Naive thymus-derived CD4-positive, alpha-beta T cell (primary cell): Measurements from ENCODE around the gene NLGN4X. TPM values are rescaled to one million over a fixed set of nuclear protein-coding genes. Genes with fewer than 3 reads are reported as not detected.

Experiments used
- ATAC-seq: fragments of 150-1000 bp; cut with Tn5 transposase; 2 replicates; pipeline ENCODE4 v1.10.0; 2021; ENCODE audit warnings: mild to moderate bottlenecking, moderate library complexity
- CTCF ChIA-PET: fragments of 350-600 bp; sonication (Branson Sonifier 250); formaldehyde crosslinking; loops from one replicate; lab custom pipeline; 2021; ENCODE audit warnings: antibody characterized with exemption; lab: Charles Lee
- POLR2A ChIA-PET: fragments of 350-600 bp; sonication (Branson Sonifier 250); formaldehyde crosslinking; loops from one replicate; lab custom pipeline; 2021; ENCODE audit warnings: antibody characterized with exemption, inconsistent platforms; lab: Charles Lee
- DNase-seq, 9 donors: peaks; one replicate each; pipeline versions ENCODE4 v3.0.0 to v3.0.0-alpha.2; 2020 to 2022; ENCODE audit warnings: mixed read lengths in 1 of 9
- H3K27ac ChIP-seq: one replicate; pipeline ENCODE4 v1.7.0; 2013; ENCODE audit warnings: mild to moderate bottlenecking, low read depth, low read length, moderate library complexity
- H3K27me3 ChIP-seq, 2 donors: one replicate each; pipeline ENCODE4 v1.7.0; 2013; ENCODE audit warnings: low read length in 2 of 2, mild to moderate bottlenecking in 2 of 2, moderate library complexity in 2 of 2; ENCODE audit not compliant: control insufficient read depth in 2 of 2, insufficient read depth in 2 of 2
- H3K36me3 ChIP-seq, 3 experiments: 1 replicate in 2 of 3; 2 replicates in 1 of 3; pipeline ENCODE4 v1.7.0; 2013; ENCODE audit warnings: low read length in 3 of 3, mild to moderate bottlenecking in 3 of 3, moderate library complexity in 1 of 3; ENCODE audit not compliant: insufficient read depth in 3 of 3, control insufficient read depth in 2 of 3
- H3K4me1 ChIP-seq, 2 donors: one replicate each; pipeline ENCODE4 v1.7.0; 2013; ENCODE audit warnings: low read length in 2 of 2, mild to moderate bottlenecking in 2 of 2, moderate library complexity in 1 of 2; ENCODE audit not compliant: control insufficient read depth in 2 of 2, insufficient read depth in 2 of 2
- H3K4me3 ChIP-seq: 2 replicates; pipeline ENCODE4 v1.7.0; 2013; ENCODE audit warnings: mild to moderate bottlenecking, low read length
- H3K9me3 ChIP-seq, 3 experiments: 1 replicate in 2 of 3; 2 replicates in 1 of 3; pipeline ENCODE4 v1.7.0; 2013; ENCODE audit warnings: low read length in 3 of 3; ENCODE audit not compliant: control insufficient read depth in 2 of 3
- H3K27ac Mint-ChIP-seq, 9 donors: one replicate each; pipeline ENCODE4 v1.8.0; 2020 to 2022; ENCODE audit warnings: mixed read lengths in 9 of 9, mild to moderate bottlenecking in 8 of 9, moderate library complexity in 5 of 9, inconsistent platforms in 2 of 9
- H3K27me3 Mint-ChIP-seq, 5 donors: one replicate each; pipeline ENCODE4 v1.8.0; 2021 to 2022; ENCODE audit warnings: mixed read lengths in 5 of 5, mild to moderate bottlenecking in 1 of 5
- H3K36me3 Mint-ChIP-seq, 5 donors: one replicate each; pipeline ENCODE4 v1.8.0; 2020 to 2022; ENCODE audit warnings: mixed read lengths in 5 of 5, mild to moderate bottlenecking in 3 of 5, inconsistent platforms in 1 of 5
- H3K4me1 Mint-ChIP-seq, 7 donors: one replicate each; pipeline ENCODE4 v1.8.0; 2020 to 2022; ENCODE audit warnings: mixed read lengths in 7 of 7, mild to moderate bottlenecking in 3 of 7, inconsistent platforms in 1 of 7
- H3K4me3 Mint-ChIP-seq, 10 donors: one replicate each; pipeline ENCODE4 v1.8.0; 2020 to 2022; ENCODE audit warnings: mild to moderate bottlenecking in 10 of 10, mixed read lengths in 10 of 10, moderate library complexity in 6 of 10, inconsistent platforms in 2 of 10
- H3K9me3 Mint-ChIP-seq, 11 donors: one replicate each; pipeline ENCODE4 v1.8.0; 2020 to 2022; ENCODE audit warnings: mixed read lengths in 11 of 11, mild to moderate bottlenecking in 4 of 11, inconsistent platforms in 1 of 11, moderate library complexity in 1 of 11
- intact Hi-C, 2 donors: fragments of 100-400 bp; cut with micrococcal nuclease; formaldehyde crosslinking; loops; one replicate each; pipeline ENCODE4 v1.15.1; 2023
- polyA plus RNA-seq, 2 donors: library from polyadenylated mRNA; unstranded; fragments of 300-500 nt; fragmentation: Illumina TruSeq; gene quantifications; one replicate each; pipeline ENCODE4 v1.2.3, GENCODE V29; 2021
- total RNA-seq, 6 experiments: library from RNA in 5 of 6; stranded (reverse) in 5 of 6; gene quantifications; 1 replicate in 5 of 6; 2 replicates in 1 of 6; pipeline ENCODE4 v1.2.3 and lab custom pipeline; 2021 to 2026

NLGN4X gene
- total and polyA plus RNA-seq, 7 experiments from 2014 or later, result 0.17 TPM; not detected in 6

GRCh38 chrX:6021316-6022091, 207.2 kb downstream of the NLGN4X start:
- intact Hi-C loops, result loop anchor here in 1 of 2 donors (2.0 to 10.0 kb wide), 3 partner anchors 1063 to 1905 kb away; partner anchors contain the start of gene PNPLA4

GRCh38 chrX:6019076-6019475, 209.6 kb downstream of the NLGN4X start:
- ATAC-seq (no peak), DNase-seq (no peak)
- Histone ChIP-seq H3K9me3 (no peaks in the 10 kb centered on the region), H3K4me1 (no peaks in the 10 kb centered on the region), H3K4me3 (no peak overlapping the region), H3K36me3 (no peaks in the 10 kb centered on the region), H3K27me3 (no peaks in the 10 kb centered on the region), H3K27ac (no peak overlapping the region)
- Mint-ChIP-seq H3K4me3 (no peak overlapping the region), H3K4me1 (peaks cover 0 to 6% (median 4%) of the 10 kb centered on the region in 7 donors), H3K27ac (no peak overlapping the region), H3K27me3 (peaks cover 0 to 10% (median 0%) of the 10 kb centered on the region in 5 donors), H3K9me3 (peaks cover 0 to 2% (median 0%) of the 10 kb centered on the region in 11 donors), H3K36me3 (no peaks in the 10 kb centered on the region)
- POLR2A ChIA-PET, result no interaction called here
- intact Hi-C loops, result no loop called here
- CTCF ChIA-PET, result no interaction called here

More at GRCh38 chrX:6021316-6022091, 207.2 kb downstream of the NLGN4X start:
- Mint-ChIP-seq H3K9me3 (no peaks in the 10 kb centered on the region), H3K4me3 (no peak overlapping the region), H3K4me1 (peaks cover 0 to 6% (median 4%) of the 10 kb centered on the region in 7 donors), H3K27ac (peak overlapping the region in 1 of 9 donors; percentile 32), H3K36me3 (no peaks in the 10 kb centered on the region), H3K27me3 (peaks cover 0 to 11% (median 0%) of the 10 kb centered on the region in 5 donors)
- DNase-seq, result peak in 5 of 9 donors; percentile 8 to 46 (median 21)
- no peak overlapping the region for H3K27ac ChIP-seq
- no peaks in the 10 kb centered on the region for H3K27me3 ChIP-seq
- H3K36me3 ChIP-seq, result no peaks in the 10 kb centered on the region
- no peak overlapping the region for H3K4me3 ChIP-seq
- no peak for ATAC-seq
- H3K4me1 ChIP-seq, result no peaks in the 10 kb centered on the region
- ChIA-PET CTCF (no interaction called here), POLR2A (no interaction called here)
- H3K9me3 ChIP-seq, result no peaks in the 10 kb centered on the region

- no peaks in the 10 kb centered on the region for H3K4me1 Mint-ChIP-seq
- Histone ChIP-seq H3K9me3 (no peaks in the 10 kb centered on the region), H3K27me3 (no peaks in the 10 kb centered on the region), H3K4me1 (no peaks in the 10 kb centered on the region), H3K4me3 (no peak overlapping the region), H3K36me3 (no peaks in the 10 kb centered on the region), H3K27ac (no peak overlapping the region)
- no peak for DNase-seq
- ATAC-seq, result no peak
- H3K36me3 Mint-ChIP-seq, result no peaks in the 10 kb centered on the region
- no peak overlapping the region for H3K27ac Mint-ChIP-seq
- POLR2A ChIA-PET, result no interaction called here
- no peaks in the 10 kb centered on the region for H3K27me3 Mint-ChIP-seq
- intact Hi-C loops, result no loop called here
- H3K4me3 Mint-ChIP-seq, result no peak overlapping the region
- CTCF ChIA-PET, result no interaction called here
- peaks cover 0 to 2% (median 0%) of the 10 kb centered on the region in 11 donors for H3K9me3 Mint-ChIP-seq
Observed at GRCh38 chrX:6015423-6015822, 213.2 kb downstream of the NLGN4X start.

- H3K36me3 Mint-ChIP-seq, result no peaks in the 10 kb centered on the region
- no peak overlapping the region for H3K4me3 ChIP-seq
- intact Hi-C loops, result no loop called here
- H3K27me3 Mint-ChIP-seq, result no peaks in the 10 kb centered on the region
- no peaks in the 10 kb centered on the region for H3K36me3 ChIP-seq
- no peak overlapping the region for H3K27ac Mint-ChIP-seq
- H3K4me1 Mint-ChIP-seq, result no peaks in the 10 kb centered on the region
- no peaks in the 10 kb centered on the region for H3K4me1 ChIP-seq
- H3K9me3 Mint-ChIP-seq, result peaks cover 0 to 2% (median 0%) of the 10 kb centered on the region in 11 donors
- no peak overlapping the region for H3K4me3 Mint-ChIP-seq
- DNase-seq, result no peak
- ChIA-PET POLR2A (no interaction called here), CTCF (no interaction called here)
- H3K27ac ChIP-seq, result no peak overlapping the region
- H3K9me3 ChIP-seq, result no peaks in the 10 kb centered on the region
- no peaks in the 10 kb centered on the region for H3K27me3 ChIP-seq
- no peak for ATAC-seq
Observed at GRCh38 chrX:6012357-6012756, 216.3 kb downstream of the NLGN4X start.

GRCh38 chrX:6005856-6006255, 222.8 kb downstream of the NLGN4X start:
- Mint-ChIP-seq H3K36me3 (no peaks in the 10 kb centered on the region), H3K9me3 (peaks cover 0 to 4% (median 0%) of the 10 kb centered on the region in 11 donors), H3K27me3 (no peaks in the 10 kb centered on the region), H3K4me3 (no peak overlapping the region), H3K4me1 (no peaks in the 10 kb centered on the region), H3K27ac (no peak overlapping the region)
- ChIA-PET CTCF (no interaction called here), POLR2A (no interaction called here)
- intact Hi-C loops, result no loop called here
- ATAC-seq (no peak), DNase-seq (no peak)
- H3K27ac ChIP-seq, result no peak overlapping the region
- H3K4me3 ChIP-seq, result no peak overlapping the region
- no peaks in the 10 kb centered on the region for H3K36me3 ChIP-seq
- no peaks in the 10 kb centered on the region for H3K9me3 ChIP-seq
- no peaks in the 10 kb centered on the region for H3K4me1 ChIP-seq
- H3K27me3 ChIP-seq, result no peaks in the 10 kb centered on the region

- no peak overlapping the region for H3K4me3 Mint-ChIP-seq
- H3K27me3 ChIP-seq, result no peaks in the 10 kb centered on the region
- no peaks in the 10 kb centered on the region for H3K27me3 Mint-ChIP-seq
- ChIA-PET POLR2A (no interaction called here), CTCF (no interaction called here)
- DNase-seq, result no peak
- no peaks in the 10 kb centered on the region for H3K36me3 ChIP-seq
- H3K4me1 Mint-ChIP-seq, result no peaks in the 10 kb centered on the region
- no peak overlapping the region for H3K27ac ChIP-seq
- H3K36me3 Mint-ChIP-seq, result no peaks in the 10 kb centered on the region
- H3K9me3 ChIP-seq, result no peaks in the 10 kb centered on the region
- intact Hi-C loops, result no loop called here
- no peak for ATAC-seq
- H3K4me1 ChIP-seq, result no peaks in the 10 kb centered on the region
- no peak overlapping the region for H3K27ac Mint-ChIP-seq
- H3K9me3 Mint-ChIP-seq, result peaks cover 0 to 4% (median 0%) of the 10 kb centered on the region in 11 donors
- H3K4me3 ChIP-seq, result no peak overlapping the region
Observed at GRCh38 chrX:6004529-6004928, 224.1 kb downstream of the NLGN4X start.

GRCh38 chrX:6002056-6002455, 226.6 kb downstream of the NLGN4X start:
- Histone ChIP-seq H3K4me3 (no peak overlapping the region), H3K27ac (no peak overlapping the region), H3K9me3 (no peaks in the 10 kb centered on the region), H3K36me3 (no peaks in the 10 kb centered on the region), H3K4me1 (no peaks in the 10 kb centered on the region), H3K27me3 (no peaks in the 10 kb centered on the region)
- Mint-ChIP-seq H3K27me3 (no peaks in the 10 kb centered on the region), H3K4me3 (no peak overlapping the region), H3K36me3 (no peaks in the 10 kb centered on the region), H3K27ac (no peak overlapping the region), H3K9me3 (peaks cover 0 to 4% (median 0%) of the 10 kb centered on the region in 11 donors), H3K4me1 (no peaks in the 10 kb centered on the region)
- DNase-seq, result no peak
- ChIA-PET POLR2A (no interaction called here), CTCF (no interaction called here)
- no peak for ATAC-seq
- intact Hi-C loops, result no loop called here
